GM21619 (cell line): Measurements from ENCODE around the gene ZBTB32.

Experiments used
- ATAC-seq: cut with Tn5 transposase; IDR thresholded peaks from one replicate; pipeline ENCODE4 v1.9.1; 2021; ENCODE audit not compliant: unreplicated experiment

Gene ZBTB32

DNA sequence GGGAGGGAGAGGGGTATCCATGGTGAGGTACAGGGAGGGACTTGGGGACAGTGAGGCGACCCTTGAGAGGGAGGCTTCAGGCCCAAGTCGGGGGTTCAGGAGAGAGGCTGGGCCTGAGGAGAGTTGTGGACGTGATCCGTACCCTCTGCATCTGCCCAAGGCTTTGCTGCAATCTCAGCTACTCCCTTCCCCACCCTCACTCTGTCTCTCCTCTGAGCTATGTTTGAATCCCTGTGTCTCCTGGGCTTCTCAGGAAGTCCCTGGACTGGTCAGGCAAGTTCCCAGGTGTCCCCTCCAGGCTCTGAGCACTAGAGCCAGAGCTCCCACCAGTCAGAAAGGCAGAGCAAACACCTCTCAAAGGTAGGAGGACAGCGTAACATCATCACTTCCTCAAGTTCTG is 45.8 kb downstream of the ZBTB32 start:
- ATAC-seq = no peak

DNA sequence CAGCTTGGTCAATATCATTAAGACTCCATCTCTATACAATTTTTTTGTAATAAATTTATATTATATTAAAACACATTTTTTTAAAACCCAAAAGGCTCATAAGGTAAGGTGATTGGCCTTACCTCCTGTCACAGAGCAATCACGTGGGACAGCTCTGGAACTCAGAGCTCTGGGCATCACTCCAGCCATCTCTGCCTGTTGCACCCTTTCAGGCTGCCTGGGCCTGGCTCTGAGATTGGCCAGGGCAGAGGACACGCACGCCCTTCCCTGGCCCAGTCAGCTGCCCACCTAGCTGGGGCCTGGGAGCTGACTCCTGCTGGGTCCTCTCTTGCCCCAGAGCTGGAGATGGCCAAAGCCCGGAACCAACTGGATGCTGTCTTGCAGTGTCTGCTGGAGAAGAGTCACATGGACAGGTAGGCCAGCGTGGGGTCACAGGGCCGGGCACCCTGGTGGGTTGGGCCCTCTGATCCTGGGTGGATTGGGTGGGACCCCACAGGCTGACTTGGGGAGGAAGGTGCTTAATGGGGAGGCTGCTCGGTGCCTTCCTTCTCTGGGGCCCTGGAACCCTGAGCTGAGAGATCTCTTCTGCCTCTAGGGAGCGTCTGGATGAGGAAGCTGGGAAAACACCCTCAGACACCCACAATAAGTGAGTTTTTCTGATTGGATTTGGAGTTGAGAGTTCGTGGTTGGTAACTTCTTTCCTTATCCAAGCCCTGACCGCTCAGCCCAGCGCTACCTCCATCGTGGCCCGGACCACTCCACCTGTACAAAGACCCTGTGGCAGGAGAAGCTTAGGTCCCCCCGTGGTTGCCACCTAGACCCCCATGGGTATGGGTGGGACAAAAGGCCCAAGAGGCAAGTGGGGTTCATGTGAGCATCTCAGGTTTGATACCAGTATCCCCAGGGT is 47.7 kb downstream of the ZBTB32 start:
- no peak for ATAC-seq

DNA sequence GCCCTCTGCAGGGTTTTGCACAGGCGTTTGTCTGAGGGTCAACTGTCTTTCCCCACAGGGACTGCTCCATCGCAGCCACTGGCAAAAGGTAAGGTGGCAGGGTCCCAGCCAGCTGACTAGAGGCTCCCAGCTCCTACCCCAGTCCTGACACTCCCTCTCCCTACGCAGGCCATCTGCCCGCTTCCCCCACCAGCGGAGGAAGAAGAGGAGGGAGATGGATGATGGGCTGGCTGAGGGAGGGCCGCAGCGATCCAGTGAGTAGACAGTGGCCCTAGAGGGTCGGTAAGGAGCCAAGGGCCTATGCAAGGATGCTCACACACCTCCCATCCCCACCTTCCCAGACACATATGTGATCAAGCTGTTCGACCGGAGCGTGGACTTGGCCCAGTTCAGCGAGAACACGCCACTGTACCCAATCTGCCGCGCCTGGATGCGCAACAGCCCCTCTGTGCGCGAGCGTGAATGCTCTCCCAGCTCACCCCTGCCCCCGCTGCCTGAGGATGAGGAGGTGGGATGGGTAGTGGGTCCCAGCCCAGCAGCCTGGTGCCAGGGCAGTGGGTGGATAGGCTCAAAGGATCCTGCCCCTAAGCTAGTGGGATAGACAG is 48.5 kb downstream of the ZBTB32 start:
- no peak for ATAC-seq

DNA sequence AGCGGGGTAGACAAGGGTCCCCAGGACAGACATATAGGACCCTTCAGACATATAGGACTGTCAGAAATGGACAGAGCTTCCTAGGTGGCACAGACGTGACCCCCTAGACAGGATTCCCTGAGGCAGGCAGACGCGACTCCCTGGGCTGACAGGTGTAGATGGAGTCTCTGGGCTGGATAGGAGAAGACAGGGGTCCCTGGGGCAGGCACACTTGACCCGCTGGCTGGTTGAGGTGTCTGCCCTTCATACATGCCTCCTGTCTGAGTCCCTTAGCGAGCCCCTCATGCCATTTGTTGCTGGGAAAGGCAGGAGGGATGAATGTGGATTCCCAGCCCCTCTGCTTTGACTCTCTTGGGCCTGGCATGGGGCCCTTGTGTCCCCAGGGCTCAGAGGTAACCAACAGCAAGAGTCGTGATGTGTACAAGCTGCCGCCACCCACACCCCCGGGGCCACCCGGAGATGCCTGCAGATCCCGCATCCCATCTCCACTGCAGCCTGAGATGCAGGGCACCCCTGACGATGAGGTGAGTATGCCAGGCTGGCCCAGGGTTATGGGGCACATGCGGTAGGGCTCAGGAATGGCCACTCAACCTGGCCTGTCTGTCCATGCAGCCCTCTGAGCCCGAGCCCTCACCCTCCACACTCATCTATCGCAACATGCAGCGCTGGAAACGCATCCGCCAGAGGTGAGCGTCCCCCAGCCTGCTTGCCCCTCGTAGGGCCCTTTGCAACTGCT is 49.4 kb downstream of the ZBTB32 start:
- ATAC-seq = no peak

DNA sequence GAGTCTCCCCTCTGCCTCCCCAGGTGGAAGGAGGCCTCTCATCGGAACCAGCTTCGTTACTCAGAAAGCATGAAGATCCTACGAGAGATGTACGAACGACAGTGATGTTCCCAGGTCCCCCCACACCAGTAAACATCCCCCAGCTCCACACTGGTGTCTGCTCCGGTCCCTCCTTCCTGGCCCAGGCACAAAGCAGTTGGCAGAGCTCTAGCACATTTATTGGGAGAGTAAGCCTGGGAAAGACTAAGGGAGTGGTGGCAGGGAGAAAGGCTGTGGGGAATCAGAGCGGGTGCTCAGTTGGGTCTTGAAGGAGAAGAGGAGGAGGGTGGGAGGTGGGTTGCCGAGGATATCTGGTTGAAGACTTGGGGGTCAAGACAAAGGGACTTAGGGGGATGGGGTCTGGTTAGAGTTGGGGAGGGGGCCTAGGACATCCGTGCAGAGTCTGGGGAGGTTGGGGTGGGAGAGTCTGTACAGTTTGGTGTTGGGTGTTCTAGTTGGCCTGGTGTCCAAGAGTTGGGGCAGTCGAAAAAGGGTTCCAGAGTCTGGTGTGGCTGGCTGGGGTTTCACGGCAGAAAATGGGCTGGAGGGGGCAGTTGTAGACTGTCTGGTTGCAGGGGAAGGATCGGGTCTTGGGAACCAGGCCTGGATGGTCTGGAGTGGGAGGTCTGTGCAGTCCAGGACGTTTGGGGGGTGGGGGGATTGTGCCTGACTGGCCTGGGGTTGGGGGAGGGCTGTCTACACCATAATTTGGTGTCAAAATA is 50.2 kb downstream of the ZBTB32 start:
- no peak for ATAC-seq

DNA sequence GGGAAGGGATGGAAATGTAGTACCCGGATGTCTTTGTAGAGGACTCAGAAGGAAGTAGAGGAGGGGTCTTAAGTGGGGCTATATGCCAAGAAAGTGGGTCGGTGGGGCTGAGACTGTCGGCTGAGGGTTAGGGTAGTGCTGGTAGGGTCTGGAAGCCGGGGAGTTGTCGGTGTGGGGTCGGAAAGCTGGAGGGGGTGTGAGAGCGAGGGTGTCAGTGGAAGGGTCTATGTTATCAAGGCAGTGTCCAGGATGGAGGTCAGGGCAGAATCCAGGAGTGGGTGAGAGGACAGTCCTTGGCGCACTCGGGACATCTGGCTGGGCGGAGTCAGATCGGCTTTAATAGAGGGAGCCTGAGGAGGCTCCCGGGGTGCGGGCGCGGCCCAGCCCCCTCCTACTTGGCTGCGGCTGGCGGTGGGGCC is 50.8 kb downstream of the ZBTB32 start:
- no peak for ATAC-seq

DNA sequence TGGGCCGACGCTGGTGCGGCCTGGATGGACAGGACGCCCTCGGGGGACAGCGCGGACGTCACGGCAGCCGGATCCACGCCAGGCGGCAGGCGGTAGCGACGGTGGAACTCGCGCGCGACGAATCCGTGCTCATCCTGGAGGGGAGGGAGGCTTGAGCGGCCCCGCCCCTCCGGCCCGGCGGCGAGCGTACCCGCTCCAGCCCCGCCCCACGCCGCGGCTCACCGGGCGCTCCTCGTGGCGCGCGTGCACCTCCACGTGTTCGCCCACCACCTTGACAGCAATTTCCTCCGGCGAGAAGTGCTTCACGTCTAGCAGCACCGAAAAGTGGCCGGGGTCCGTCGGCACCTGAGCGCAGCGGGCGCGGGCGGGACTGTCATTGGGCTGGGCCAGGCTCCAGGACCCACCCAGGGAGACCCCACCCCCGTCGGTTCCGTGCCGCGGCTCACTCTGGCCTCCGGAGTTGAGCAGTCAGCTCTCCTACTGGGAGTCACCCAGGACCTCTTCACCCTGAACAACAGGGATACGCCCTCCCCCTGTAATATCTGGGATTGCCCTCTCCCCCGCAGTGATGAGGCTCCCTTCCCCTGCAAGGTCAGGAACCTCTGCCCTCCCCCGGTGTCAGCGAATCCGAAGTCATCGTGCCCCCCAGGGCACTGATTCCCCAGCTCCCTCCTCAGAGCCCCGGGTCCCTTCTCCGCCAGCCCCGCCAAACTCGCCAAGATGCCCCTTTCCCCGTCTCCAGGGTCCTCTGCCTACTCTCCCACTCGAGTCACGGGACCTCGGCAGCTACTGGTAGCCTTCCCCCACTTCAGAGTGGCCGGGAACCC is 51.4 kb downstream of the ZBTB32 start:
- ATAC-seq = no peak

DNA sequence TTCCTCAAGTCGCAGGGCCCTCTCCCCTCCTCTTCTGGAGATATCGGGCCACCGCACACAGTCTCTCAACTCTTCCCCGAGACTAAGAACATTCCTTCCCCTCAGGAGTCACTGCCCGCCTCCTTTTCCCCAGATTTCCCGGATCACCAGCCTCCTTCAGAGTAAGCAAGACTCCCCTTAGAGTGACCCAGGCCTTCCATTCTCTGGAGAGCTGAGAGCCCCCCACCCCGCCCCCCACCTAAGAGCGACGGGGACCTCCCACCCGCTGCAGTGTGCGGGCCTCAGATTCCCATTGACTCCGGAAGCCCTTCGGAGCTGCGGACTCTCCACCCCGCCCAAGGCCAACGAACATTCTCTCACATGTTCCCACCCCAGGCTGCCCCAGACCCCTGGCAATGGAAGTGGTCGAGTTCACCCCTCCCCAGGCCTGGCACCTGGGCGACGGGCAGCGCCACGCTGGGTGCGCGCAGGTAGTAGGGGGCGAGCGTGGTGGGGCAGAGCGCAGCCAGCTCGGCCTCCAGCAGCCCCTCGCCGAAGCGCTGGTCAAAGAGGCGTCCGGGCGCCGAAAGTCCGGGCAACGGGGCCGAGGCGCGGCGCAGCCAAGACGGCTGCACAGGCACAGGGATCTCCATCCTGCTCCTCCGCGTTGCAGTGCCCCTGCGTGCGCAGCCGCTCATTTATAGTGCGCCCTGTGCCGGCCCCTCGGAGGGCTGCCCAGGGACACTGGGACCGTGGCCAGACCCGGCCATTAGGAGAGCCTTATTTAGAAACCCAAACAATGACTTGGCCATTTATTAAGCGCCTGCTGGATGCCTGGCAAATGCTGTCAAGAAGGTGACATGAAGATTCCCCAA is 52.2 kb downstream of the ZBTB32 start, which contains the start of gene HSPB6:
HSPB6 (minus strand) TSS at position 653 of the 854 bp plus-strand sequence; CDS start at position 632, 21 bp downstream.
- no peak for ATAC-seq

DNA sequence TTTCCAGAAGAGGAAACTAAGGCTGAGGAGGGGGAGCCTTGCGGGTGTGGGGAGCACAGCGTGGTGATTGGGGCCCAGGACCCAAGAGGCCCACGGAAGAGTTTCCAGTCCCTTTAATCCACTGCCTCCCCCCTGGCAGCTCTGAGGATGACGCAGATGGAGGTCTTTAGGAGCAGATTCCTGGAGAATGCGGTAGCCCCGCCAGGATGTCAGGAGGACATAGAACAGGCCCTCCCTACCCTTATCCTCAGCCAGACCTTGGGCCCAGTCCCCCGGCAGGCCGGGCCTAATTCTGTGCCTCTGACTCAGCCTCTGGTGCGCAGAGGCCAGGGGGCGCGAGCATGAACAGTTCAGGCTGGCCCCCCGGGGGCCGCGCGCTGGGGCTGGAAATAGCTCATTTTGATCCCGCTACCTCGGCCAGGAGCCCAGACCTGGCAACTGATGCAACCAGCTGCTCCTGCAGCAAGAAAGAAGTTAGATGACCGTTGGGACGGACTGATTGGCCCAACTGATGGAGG is 52.9 kb downstream of the ZBTB32 start:
- ATAC-seq = peak; percentile 9

DNA sequence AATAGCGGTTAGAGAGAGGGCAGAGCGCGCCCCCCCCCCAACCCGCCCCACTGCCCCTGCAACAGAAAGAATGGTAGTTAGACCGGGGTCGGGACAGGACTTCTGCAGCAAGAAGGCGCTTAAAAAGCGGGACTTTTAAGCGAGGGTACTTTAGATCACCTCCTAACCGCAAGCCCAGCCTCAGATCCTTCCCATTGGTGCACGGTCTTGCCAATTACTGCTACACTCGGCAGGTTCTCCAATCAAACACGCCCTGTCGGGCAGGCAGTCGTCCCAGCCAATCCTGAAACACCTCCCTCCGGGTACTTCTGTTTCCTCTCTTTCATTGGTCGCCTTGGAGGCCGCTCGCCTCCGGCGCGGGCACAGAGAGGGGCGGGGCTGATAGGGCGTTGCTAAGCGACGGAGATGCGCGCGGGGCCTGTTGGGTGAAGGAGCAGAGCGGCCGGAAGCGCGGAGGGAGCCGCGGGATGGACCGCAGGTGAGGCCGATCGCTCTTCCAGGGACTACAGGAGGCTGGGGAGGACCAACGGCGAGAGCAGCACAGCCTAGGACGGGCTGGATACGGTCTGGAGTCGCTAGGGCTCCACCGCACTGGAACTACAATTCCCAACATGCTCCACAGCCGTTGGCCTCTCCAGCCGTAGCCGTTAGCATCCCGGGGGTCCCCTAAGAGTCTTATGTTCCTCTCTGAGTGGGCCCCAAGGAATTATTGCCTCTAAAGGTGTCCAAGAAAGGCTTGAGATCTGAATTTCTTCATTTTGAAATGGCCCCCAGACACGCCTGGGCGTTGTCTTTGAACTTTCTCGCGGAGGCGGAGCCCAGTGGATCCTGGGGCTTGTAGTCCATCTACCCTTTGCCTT is 53.6 kb downstream of the ZBTB32 start, which contains the start of gene PROSER3:
PROSER3 (plus strand) TSS at position 428 of the 860 bp plus-strand sequence; CDS start at position 468, 40 bp downstream.
- ATAC-seq = peak; percentile 91

DNA sequence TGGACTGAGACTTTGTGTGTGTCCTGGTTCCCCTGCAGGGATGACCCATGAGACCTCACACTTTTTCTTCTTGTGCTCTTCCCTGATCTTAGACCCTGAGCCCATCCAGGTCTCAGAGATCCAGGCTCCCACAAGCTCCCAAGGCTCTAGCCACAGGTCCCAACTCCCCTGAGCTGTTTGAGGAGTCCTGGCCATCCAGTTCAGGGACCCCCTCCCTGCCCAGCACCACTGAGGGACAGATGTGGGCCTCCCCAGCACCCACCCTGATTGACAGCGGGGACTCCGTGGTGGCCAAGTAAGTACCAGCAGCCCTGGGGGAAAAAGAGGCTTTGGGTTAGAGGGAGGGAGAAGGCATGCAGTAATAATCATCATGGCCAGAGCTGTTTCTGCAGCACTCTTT is 55.3 kb downstream of the ZBTB32 start:
- ATAC-seq = no peak

DNA sequence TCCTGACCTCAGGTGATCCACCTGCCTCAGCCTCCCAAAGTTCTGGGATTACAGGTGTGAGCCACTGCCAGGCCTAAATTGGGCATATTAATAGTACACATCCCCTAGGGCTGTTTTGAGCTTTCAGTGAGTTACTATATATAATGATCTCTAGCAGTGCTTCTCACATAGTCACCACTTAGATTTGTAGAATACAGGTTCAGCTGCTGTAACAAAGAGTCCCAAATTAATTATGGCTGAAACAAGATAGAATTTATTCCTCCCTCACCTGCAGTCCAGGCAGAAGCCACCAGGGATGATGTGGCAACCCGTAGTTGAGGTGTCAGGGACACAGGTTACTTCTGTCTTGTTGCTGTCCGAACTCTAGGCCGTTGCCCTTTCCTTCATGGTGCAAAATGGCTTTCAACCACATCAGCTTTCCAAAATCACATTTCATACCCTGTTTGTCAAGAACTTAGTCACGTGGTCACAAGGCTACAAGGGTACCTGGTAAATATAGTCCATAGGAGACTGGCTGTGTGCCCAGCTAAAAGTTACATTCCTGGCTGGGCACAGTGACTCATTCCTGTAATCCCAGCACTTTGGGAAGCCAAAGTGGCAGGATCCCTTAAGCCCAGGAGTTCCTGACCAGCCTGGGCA is 56.5 kb downstream of the ZBTB32 start:
- ATAC-seq = no peak

DNA sequence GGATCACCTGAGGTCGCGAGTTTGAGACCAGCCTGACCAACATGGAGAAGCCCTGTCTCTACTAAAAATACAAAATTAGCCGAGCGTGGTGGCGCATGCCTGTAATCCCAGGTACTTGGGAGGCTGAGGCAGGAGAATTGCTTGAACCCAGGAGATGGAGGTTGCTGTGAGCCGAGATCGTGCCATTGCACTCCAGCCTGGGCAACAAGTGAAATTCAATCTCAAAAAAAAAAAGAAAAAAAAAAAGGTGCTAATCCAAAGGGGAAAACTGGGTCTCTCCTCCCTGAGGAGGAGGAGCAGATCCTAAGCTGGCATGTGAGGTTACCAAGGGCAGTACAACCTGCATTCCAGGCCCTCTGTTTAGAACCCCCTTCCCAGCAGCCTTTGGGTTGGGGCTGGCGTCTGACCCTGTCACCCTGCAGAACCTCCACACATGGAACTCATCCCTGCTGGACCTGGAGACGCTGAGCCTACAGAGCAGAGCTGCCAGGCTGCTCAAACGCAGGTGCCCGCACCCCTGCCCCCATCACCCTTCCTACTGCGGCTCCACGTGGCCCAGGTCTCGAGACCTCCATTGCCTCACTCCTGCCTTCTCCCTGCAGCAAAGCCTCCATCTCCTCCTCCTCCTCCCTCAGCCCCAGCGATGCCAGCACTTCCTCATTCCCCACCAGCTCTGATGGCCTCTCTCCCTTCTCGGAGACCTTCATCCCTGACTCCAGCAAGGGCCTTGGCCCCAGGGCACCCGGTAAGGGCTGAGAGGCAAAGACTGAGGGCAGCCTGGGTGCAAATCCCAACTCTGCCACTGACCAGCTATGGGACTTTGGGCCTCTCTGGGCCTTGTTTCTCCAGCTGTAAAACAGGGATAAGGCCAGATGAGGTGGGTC is 60.3 kb downstream of the ZBTB32 start:
- ATAC-seq = no peak
